ENCODE data around the gene DNASE1. TPM values are rescaled to one million over a fixed set of nuclear protein-coding genes. Genes with fewer than 3 reads are reported as not detected.

DNASE1 gene
- total RNA-seq, 1 donor from 2014 or later: 12.2 TPM

- Mint-ChIP-seq H3K27me3 (ENCODE audit: low read depth) (no peaks in the 10 kb centered on the region), H3K4me1 (ENCODE audit: low read depth) (peaks cover 3% of the 10 kb centered on the region), H3K4me3 (ENCODE audit: unreplicated experiment) (no peak overlapping the region), H3K9me3 (ENCODE audit: low read depth) (no peaks in the 10 kb centered on the region), H3K36me3 (ENCODE audit: low read depth) (peaks cover 31% of the 10 kb centered on the region), H3K27ac (ENCODE audit: unreplicated experiment) (no peak overlapping the region)
- no peak for TF ChIP-seq CTCF (IDR thresholded peaks at IDR 0.05)
- DNase-seq (ENCODE audit: low spot score): no peak
These were observed 14.6 kb downstream of the DNASE1 start for GRCh38 chr16:3669082-3669481.

- no peak for DNase-seq (ENCODE audit: low spot score)
- H3K27me3 Mint-ChIP-seq (ENCODE audit: low read depth): no peaks in the 10 kb centered on the region
- H3K4me1 Mint-ChIP-seq (ENCODE audit: low read depth): peaks cover 3% of the 10 kb centered on the region
- peaks cover 29% of the 10 kb centered on the region for H3K36me3 Mint-ChIP-seq (ENCODE audit: low read depth)
- no peak for TF ChIP-seq CTCF (IDR thresholded peaks at IDR 0.05)
- no peak overlapping the region for H3K27ac Mint-ChIP-seq (ENCODE audit: unreplicated experiment)
- H3K9me3 Mint-ChIP-seq (ENCODE audit: low read depth): no peaks in the 10 kb centered on the region
- H3K4me3 Mint-ChIP-seq (ENCODE audit: unreplicated experiment): no peak overlapping the region
These were observed 16.2 kb downstream of the DNASE1 start for GRCh38 chr16:3670711-3671110.

- Mint-ChIP-seq H3K4me3 (ENCODE audit: unreplicated experiment) (no peak overlapping the region), H3K4me1 (ENCODE audit: low read depth) (peaks cover 3% of the 10 kb centered on the region), H3K27me3 (ENCODE audit: low read depth) (no peaks in the 10 kb centered on the region), H3K27ac (ENCODE audit: unreplicated experiment) (no peak overlapping the region), H3K9me3 (ENCODE audit: low read depth) (no peaks in the 10 kb centered on the region), H3K36me3 (ENCODE audit: low read depth) (peaks cover 26% of the 10 kb centered on the region)
- no peak for DNase-seq (ENCODE audit: low spot score)
- no peak for TF ChIP-seq CTCF (IDR thresholded peaks at IDR 0.05)
These were observed 16.9 kb downstream of the DNASE1 start for GRCh38 chr16:3671424-3671823.

- H3K36me3 Mint-ChIP-seq (ENCODE audit: low read depth): peaks cover 25% of the 10 kb centered on the region
- no peak for DNase-seq (ENCODE audit: low spot score)
- H3K27ac Mint-ChIP-seq (ENCODE audit: unreplicated experiment): no peak overlapping the region
- no peaks in the 10 kb centered on the region for H3K9me3 Mint-ChIP-seq (ENCODE audit: low read depth)
- H3K4me3 Mint-ChIP-seq (ENCODE audit: unreplicated experiment): no peak overlapping the region
- no peak for TF ChIP-seq CTCF (IDR thresholded peaks at IDR 0.05)
- no peaks in the 10 kb centered on the region for H3K27me3 Mint-ChIP-seq (ENCODE audit: low read depth)
- H3K4me1 Mint-ChIP-seq (ENCODE audit: low read depth): peaks cover 3% of the 10 kb centered on the region
These were observed 18.1 kb downstream of the DNASE1 start for GRCh38 chr16:3672571-3673041.

GRCh38 chr16:3673201-3673600 is 18.7 kb downstream of the DNASE1 start:
- no peak overlapping the region for H3K27ac Mint-ChIP-seq (ENCODE audit: unreplicated experiment)

More at GRCh38 chr16:3673201-3673600, 18.7 kb downstream of the DNASE1 start:
- Mint-ChIP-seq H3K9me3 (ENCODE audit: low read depth) (no peaks in the 10 kb centered on the region), H3K4me1 (ENCODE audit: low read depth) (peaks cover 3% of the 10 kb centered on the region), H3K4me3 (ENCODE audit: unreplicated experiment) (no peak overlapping the region), H3K36me3 (ENCODE audit: low read depth) (peaks cover 29% of the 10 kb centered on the region), H3K27me3 (ENCODE audit: low read depth) (no peaks in the 10 kb centered on the region)
- no peak for DNase-seq (ENCODE audit: low spot score)
- TF ChIP-seq CTCF (IDR thresholded peaks at IDR 0.05): no peak
